Gastrocnemius medialis (tissue), 4 donors: Measurements from ENCODE around the gene SUPT5H. TPM values are rescaled to one million over a fixed set of nuclear protein-coding genes. Genes with fewer than 3 reads are reported as not detected.
A peak's percentile ranks its signal among the peaks of the same experiment; 100 is the strongest.

Experiments used
- ATAC-seq, 2 donors: fragments of 150-250 bp; one replicate each; pipeline ENCODE4 v1.9.1; 2016
- DNase-seq, 2 donors: peaks; one replicate each; pipeline ENCODE4 v3.0.0-alpha.2; 2019
- H3K27ac ChIP-seq, 4 donors: fragments of 200-600 bp; sonication (generic); 1 replicate in 1 of 4; 2 replicates in 3 of 4; pipeline ENCODE4 v1.5.1; 2016 to 2018; ENCODE audit warnings: mild to moderate bottlenecking in 2 of 4, moderate library complexity in 1 of 4
- H3K27me3 ChIP-seq, 3 donors: fragments of 200-600 bp; sonication (generic) in 2 of 3; 1 replicate in 1 of 3; 2 replicates in 2 of 3; pipeline versions ENCODE4 v1.5.1 to v1.6.0; 2016 to 2019; ENCODE audit warnings: mild to moderate bottlenecking in 1 of 3, moderate library complexity in 1 of 3
- H3K36me3 ChIP-seq, 2 donors: fragments of 200-600 bp; sonication (generic) in 1 of 2; one replicate each; pipeline ENCODE4 v1.5.1; 2017 to 2018
- H3K4me1 ChIP-seq, 2 donors: fragments of 200-600 bp; sonication (generic) in 1 of 2; one replicate each; pipeline ENCODE4 v1.5.1; 2016 to 2017; ENCODE audit warnings: mild to moderate bottlenecking in 2 of 2
- H3K4me3 ChIP-seq, 4 donors: fragments of 200-600 bp; sonication (generic) in 3 of 4; 1 replicate in 1 of 4; 2 replicates in 3 of 4; pipeline ENCODE4 v1.5.1; 2016 to 2019; ENCODE audit warnings: mild to moderate bottlenecking in 2 of 4
- H3K9me3 ChIP-seq, 3 donors: fragments of 200-600 bp; sonication (generic) in 2 of 3; 1 replicate in 1 of 3; 2 replicates in 2 of 3; pipeline ENCODE4 v1.5.1; 2016 to 2019
- CTCF ChIP-seq, 5 experiments: fragments of 450-650 bp in 3 of 5; fragments of 200-600 bp in 2 of 5; sonication (generic) in 2 of 5; IDR thresholded peaks in 4 of 5; conservative IDR thresholded peaks in 1 of 5; 1 replicate in 4 of 5; 2 replicates in 1 of 5; pipeline ENCODE4 v1.5.1; 2016 to 2019; ENCODE audit warnings: antibody characterized with exemption in 5 of 5, mild to moderate bottlenecking in 3 of 5, moderate library complexity in 3 of 5
- POLR2A ChIP-seq, 2 donors: fragments of 450-650 bp; IDR thresholded peaks; one replicate each; pipeline ENCODE4 v1.6.1; 2017; ENCODE audit warnings: antibody characterized with exemption in 2 of 2, mild to moderate bottlenecking in 2 of 2, moderate library complexity in 2 of 2
- in situ Hi-C, 4 donors: fragments of 200-750 bp; cut with MboI; loops; one replicate each; pipeline versions ENCODE4 v1.15.0 to v1.8.0; 2017; ENCODE audit warnings: low sequenced_read_pairs in 4 of 4
- intact Hi-C: fragments of 100-400 bp; cut with DNase I; formaldehyde crosslinking; loops from one replicate; pipeline ENCODE4 v1.15.1; 2023; ENCODE audit warnings: low total_unique reads
- total RNA-seq, 4 donors: library from RNA; depleted of rRNA; stranded (reverse); fragments of >200 nt; gene quantifications; one replicate each; pipeline versions ENCODE4 v1.1.0 to v1.2.3, GENCODE V29; 2016

The SUPT5H gene
- total RNA-seq, 4 donors from 2014 or later: 60.7 to 148 (median 108) TPM

GRCh38 chr19:39402346-39403300, 42.8 kb upstream of the SUPT5H start:
- Histone ChIP-seq H3K27me3 (no peaks in the 10 kb centered on the region), H3K4me1 (peaks cover 37 to 45% of the 10 kb centered on the region in 2 donors), H3K9me3 (no peaks in the 10 kb centered on the region), H3K4me3 (peak overlapping the region; percentile 68 to 79 (median 73)), H3K36me3 (peaks cover 0 to 9% of the 10 kb centered on the region in 2 donors), H3K27ac (peak overlapping the region; percentile 98 to 100 (median 100))
- peak; percentile 92 to 95 for DNase-seq
- peak; percentile 44 to 46 for ATAC-seq
- in situ Hi-C loops (no loop called here), intact Hi-C loops (loop anchor here (1.0 to 10.0 kb wide), 7 partner anchors 9 to 1028 kb away; partner anchors contain the start of genes AKT2, ECH1, PSMD8 and SERTAD1)
- TF ChIP-seq POLR2A (IDR thresholded peaks at IDR 0.05): peak; percentile 73 to 75
- peak in 1 of 5 experiments; percentile 9 for TF ChIP-seq CTCF (IDR thresholded peaks at IDR 0.05 in 4 of 5, conservative IDR thresholded peaks at IDR 0.05 in 1 of 5)

- H3K27ac ChIP-seq: peak overlapping the region; percentile 98 to 100 (median 100)
- DNase-seq: peak; percentile 99 to 100
- no peaks in the 10 kb centered on the region for H3K9me3 ChIP-seq
- in situ Hi-C loops: no loop called here
- no peaks in the 10 kb centered on the region for H3K27me3 ChIP-seq
- peak overlapping the region; percentile 68 to 79 (median 73) for H3K4me3 ChIP-seq
- intact Hi-C loops: loop anchor here (10.0 kb wide), 5 partner anchors 569 to 1029 kb away; partner anchors contain the start of genes AKT2, ECH1, PSMD8 and SERTAD1
- H3K36me3 ChIP-seq: peaks cover 5 to 19% of the 10 kb centered on the region in 2 donors
- TF ChIP-seq POLR2A (IDR thresholded peaks at IDR 0.05): peak; percentile 85 to 93
- no peak for TF ChIP-seq CTCF (IDR thresholded peaks at IDR 0.05 in 4 of 5, conservative IDR thresholded peaks at IDR 0.05 in 1 of 5)
- peak; percentile 60 to 69 for ATAC-seq
- peaks cover 27 to 35% of the 10 kb centered on the region in 2 donors for H3K4me1 ChIP-seq
Measured at GRCh38 chr19:39403331-39404312, 41.8 kb upstream of the SUPT5H start.

DNA sequence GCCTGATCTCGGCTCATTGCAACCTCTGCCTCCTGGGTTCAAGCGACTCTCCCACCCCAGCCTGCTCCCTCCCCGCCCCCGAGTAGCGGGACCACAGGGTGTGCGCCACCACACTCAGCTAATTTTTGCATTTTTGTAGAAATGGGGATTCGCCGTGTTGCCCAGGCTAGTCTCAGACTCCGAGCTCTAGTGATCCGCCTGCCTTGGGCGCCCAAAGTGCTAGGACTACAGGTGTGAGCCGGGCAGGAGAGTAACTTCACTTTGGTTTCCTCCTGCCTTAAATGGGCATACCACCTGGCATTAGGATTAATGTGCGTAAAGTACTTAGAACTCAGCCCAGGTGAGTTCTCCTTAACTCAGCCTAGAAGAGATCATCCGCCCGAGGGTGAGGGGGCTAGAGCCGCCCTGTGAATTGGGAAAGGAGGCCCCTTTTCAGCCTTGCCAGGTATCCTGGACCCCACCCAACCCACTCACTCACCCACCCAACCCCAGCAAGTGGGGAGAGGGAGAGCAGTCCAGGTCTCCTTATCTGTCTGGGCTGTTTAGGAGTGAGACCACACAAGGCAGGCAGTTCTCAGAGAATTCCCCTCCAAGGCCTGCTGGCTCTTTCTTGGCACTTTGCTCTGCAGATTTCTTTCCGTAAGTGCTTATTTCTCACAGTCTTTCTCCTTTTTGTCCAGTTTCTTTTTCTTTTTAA, 40.0 kb upstream of the SUPT5H start:
- peak overlapping the region; percentile 98 to 100 (median 100) for H3K27ac ChIP-seq
- peaks cover 24 to 41% of the 10 kb centered on the region in 2 donors for H3K4me1 ChIP-seq
- peaks cover 6 to 23% of the 10 kb centered on the region in 2 donors for H3K36me3 ChIP-seq
- DNase-seq (no peak), ATAC-seq (no peak)
- no peaks in the 10 kb centered on the region for H3K27me3 ChIP-seq
- intact Hi-C loops: loop anchor here (10.0 kb wide), 5 partner anchors 571 to 1031 kb away; partner anchors contain the start of genes AKT2, ECH1, PSMD8 and SERTAD1
- TF ChIP-seq CTCF (IDR thresholded peaks at IDR 0.05 in 4 of 5, conservative IDR thresholded peaks at IDR 0.05 in 1 of 5) (no peak), POLR2A (IDR thresholded peaks at IDR 0.05) (no peak)
- peak overlapping the region in 3 of 4 donors; percentile 60 to 98 (median 90) for H3K4me3 ChIP-seq
- in situ Hi-C loops: no loop called here
- H3K9me3 ChIP-seq: no peaks in the 10 kb centered on the region
